AG09319 (cell line): ENCODE measurements around the gene PLSCR4.
"Not testable (repeated sequence)": the region's sequence is repeated elsewhere in the genome, so short reads cannot be mapped to it uniquely, and the experiment has no call there.

Experiments used
- DNase-seq: peaks from one replicate; pipeline ENCODE4 v3.0.0-alpha.2; 2010; ENCODE audit warnings: low read depth; ENCODE audit errors: extremely low read depth
- TF ChIP-seq, protein P1 (sequence below): IDR thresholded peaks from 2 replicates; pipeline ENCODE4 v1.5.1; 2011; ENCODE audit warnings: low read depth, mild to moderate bottlenecking, inconsistent platforms, low read length, moderate library complexity

The PLSCR4 gene

DNA sequence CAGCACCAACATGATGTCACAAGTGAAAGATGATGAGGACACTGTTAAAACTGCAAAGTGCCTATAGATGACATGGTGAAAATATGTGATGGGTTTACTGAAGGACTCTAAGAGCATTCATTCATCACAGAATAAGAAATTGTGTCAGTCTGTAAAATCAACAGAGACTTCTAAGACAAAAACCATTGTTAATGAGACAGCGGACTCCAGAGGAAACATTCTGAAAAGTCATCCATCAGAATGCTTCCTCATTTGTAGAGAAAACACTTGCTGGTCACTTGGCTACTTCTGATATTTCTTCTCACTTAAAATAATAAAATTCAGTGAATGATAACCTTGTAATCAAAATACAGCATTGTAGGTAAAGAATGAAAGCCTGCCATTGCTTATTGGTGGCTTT, 7.3 kb downstream of the PLSCR4 start:
- TF ChIP-seq, protein P1, sequence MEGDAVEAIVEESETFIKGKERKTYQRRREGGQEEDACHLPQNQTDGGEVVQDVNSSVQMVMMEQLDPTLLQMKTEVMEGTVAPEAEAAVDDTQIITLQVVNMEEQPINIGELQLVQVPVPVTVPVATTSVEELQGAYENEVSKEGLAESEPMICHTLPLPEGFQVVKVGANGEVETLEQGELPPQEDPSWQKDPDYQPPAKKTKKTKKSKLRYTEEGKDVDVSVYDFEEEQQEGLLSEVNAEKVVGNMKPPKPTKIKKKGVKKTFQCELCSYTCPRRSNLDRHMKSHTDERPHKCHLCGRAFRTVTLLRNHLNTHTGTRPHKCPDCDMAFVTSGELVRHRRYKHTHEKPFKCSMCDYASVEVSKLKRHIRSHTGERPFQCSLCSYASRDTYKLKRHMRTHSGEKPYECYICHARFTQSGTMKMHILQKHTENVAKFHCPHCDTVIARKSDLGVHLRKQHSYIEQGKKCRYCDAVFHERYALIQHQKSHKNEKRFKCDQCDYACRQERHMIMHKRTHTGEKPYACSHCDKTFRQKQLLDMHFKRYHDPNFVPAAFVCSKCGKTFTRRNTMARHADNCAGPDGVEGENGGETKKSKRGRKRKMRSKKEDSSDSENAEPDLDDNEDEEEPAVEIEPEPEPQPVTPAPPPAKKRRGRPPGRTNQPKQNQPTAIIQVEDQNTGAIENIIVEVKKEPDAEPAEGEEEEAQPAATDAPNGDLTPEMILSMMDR: no peak
- no peak for DNase-seq

DNA sequence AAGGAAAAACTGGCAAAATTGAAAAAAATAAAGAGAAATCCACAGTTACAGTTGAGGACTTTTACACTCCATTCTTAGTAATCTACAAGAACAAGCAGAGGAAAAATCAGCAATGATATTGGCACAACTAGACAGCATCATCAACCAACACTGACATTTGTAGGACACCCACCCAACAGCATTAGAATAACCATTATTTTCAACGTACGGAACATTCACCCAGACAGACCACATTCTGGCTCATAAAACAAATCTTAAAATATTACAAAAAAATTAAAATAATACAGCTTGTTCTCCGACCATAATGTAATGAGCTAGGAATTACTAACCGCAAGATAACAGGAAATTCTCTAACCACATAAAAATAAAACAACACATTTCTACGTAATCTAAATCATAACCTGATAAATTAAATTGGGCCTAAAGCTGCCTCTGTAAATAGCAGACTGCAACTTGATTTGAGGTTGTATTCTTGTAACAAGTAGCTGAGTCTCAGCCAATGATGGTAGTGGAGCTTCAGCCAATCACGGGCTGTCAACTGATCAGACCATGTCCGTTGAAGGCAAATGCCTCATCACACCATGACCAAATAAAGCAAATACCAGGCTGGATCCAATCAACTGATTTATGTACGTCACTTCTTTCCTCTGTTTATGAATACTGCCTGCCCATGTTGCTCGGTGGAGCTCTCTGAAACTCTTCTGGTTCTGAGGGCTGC, 9.2 kb downstream of the PLSCR4 start:
- TF ChIP-seq, protein P1: no peak
- no peak for DNase-seq

DNA sequence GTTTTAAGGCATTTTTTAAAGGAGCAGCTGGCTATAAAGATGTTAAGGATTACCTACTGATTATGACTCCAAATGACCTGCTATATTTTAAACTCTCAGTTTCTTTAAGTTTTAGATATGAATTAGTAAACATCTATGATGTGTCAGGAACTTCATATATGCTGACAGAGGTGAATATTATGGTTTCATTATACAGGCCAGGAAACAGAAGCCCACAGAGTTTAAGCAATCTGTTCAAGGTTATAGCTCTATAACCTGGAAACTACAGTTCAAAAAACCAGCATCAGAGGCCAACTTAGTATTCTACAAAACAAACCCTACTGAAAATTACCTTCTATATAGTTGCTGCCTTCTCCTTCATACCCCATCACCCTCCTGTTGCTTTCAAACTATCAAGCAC, 17.4 kb downstream of the PLSCR4 start:
- no peak for DNase-seq
- TF ChIP-seq, protein P1: no peak

DNA sequence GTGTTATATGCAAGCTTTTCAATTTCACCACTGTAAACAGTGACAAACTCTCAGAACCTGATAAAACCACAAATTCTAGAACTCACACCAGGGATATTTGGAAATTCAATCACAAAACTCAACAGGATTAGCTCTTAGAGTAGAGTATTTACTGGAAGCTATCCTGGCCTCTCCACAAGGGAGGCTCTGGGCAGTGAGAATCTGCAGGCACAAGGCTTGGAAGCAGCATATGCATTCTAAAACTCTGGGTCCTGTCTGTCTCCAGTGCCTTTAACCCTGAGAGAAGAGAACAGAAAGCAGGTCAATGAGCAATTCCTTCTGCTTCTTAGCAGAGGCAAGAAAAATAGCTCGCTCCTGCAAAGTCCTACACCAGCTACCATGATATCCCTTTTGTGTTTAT, 23.4 kb downstream of the PLSCR4 start:
- DNase-seq: no peak
- TF ChIP-seq, protein P1: no peak

DNA sequence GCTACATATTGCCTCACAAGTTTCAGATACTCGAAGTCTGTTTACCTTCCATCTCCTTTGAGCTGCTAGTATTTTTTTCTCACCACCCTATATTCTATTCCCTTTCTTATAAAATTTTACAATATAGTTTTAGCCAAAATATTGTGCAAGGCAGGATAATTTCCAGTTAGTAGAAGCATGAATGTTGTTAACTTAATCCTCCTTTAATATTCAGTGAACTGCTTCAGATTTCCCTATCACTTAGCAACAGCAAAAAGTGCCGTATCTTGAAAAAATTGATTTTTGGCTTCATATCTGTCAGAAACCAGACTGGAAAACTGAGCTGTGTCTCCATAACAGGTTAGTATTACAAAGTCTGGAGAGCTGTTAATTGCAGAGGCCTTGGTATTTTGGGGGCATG, 24.0 kb downstream of the PLSCR4 start:
- no peak for DNase-seq
- TF ChIP-seq, protein P1: no peak

DNA sequence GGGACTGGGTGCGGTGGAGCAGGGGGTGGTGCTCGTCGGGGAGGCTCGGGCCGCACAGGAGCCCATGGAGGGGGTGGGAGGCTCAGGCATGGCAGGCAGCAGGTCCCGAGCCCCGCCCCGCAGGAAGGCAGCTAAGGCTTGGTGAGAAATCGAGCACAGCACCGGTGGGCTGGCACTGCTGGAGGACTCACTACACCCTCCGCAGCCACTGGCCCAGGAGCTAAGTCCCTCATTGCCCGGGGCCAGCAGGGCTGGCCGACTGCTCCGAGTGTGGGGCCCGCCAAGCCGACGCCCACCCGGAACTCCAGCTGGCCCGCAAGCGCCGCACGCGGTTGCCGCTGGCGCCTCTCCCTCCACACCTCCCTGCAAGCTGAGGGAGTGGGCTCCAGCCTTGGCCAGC, 25.4 kb downstream of the PLSCR4 start:
- not testable (repeated sequence) for DNase-seq

DNA sequence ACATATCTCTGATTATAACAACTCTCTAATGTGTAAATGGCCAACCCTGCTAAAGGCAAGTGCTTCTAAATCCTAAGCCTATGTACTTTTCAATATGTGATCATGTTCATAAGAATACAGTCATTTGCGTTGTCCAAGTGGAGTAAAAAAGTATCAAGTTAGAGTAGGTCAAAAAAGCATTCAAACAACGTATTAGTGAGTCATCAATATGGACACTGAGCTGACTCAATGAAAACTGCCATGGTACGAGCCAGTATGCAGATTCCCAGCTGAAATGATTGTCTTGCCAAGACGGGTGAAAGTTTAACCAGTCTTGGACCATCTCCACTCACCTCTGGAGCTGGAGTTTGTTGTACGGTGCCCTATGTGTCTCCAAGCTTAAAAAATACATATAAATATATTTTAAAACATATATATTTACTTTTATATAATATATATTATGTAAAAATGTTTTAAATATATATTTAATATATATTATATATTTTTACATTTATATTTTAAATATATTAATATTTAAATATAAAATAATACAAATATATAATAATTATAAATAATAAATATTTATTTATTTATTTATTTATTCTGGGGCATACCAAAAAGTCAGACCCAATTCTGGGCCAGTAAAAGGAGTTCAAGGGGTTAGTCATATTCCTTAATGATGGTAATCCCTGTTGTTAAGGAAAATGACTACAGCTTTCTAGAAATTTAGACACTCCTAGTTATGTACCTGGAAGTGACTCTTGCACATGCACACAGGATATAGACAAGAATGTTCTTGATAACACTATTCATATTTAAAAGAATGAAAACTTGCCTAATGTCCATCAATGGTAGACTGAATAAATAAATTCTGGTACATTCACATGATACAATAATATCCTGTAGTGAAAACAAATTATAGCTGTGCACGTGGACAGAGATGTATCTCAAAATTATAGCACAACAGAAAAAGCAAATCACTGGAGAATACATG, 27.2 kb downstream of the PLSCR4 start:
- DNase-seq: no peak
- TF ChIP-seq, protein P1: no peak
